HG03064 (cell line): ENCODE data around the gene SLC35G2.
A peak's percentile ranks its signal among the peaks of the same experiment; 100 is the strongest.
"Not testable (repeated sequence)": the region's sequence is repeated elsewhere in the genome, so short reads cannot be mapped to it uniquely, and the experiment has no call there.

Experiments used
- ATAC-seq: cut with Tn5 transposase; IDR thresholded peaks from one replicate; pipeline ENCODE4 v1.9.1; 2021; ENCODE audit warnings: low read depth; ENCODE audit not compliant: unreplicated experiment

The SLC35G2 gene

GRCh38 chr3:136831461-136831860 lies 12.5 kb downstream of the SLC35G2 start:
- no peak for ATAC-seq

- ATAC-seq: no peak
Observed at GRCh38 chr3:136835089-136835812, 16.3 kb downstream of the SLC35G2 start.

GRCh38 chr3:136835813-136836510 lies 17.0 kb downstream of the SLC35G2 start:
- ATAC-seq: no peak

GRCh38 chr3:136836511-136837156 lies 17.7 kb downstream of the SLC35G2 start:
- no peak for ATAC-seq

GRCh38 chr3:136838641-136839555 lies 20.0 kb downstream of the SLC35G2 start:
- ATAC-seq: no peak

GRCh38 chr3:136839556-136839931 lies 20.6 kb downstream of the SLC35G2 start:
- no peak for ATAC-seq

GRCh38 chr3:136840252-136840651 lies 21.3 kb downstream of the SLC35G2 start:
- no peak for ATAC-seq

- no peak for ATAC-seq
Observed at GRCh38 chr3:136842294-136842693, 23.4 kb downstream of the SLC35G2 start.

- ATAC-seq: no peak
Observed at GRCh38 chr3:136844724-136845123, 25.8 kb downstream of the SLC35G2 start.

- ATAC-seq: no peak
Observed at GRCh38 chr3:136852180-136852579, 33.3 kb downstream of the SLC35G2 start.

- no peak for ATAC-seq
Observed at GRCh38 chr3:136856665-136857064, 37.7 kb downstream of the SLC35G2 start.

GRCh38 chr3:136858381-136858780 lies 39.5 kb downstream of the SLC35G2 start:
- no peak for ATAC-seq

GRCh38 chr3:136860541-136860940 lies 41.6 kb downstream of the SLC35G2 start:
- ATAC-seq: no peak

- ATAC-seq: peak; percentile 94
Observed at GRCh38 chr3:136861890-136862616, 43.1 kb downstream of the SLC35G2 start, which contains the start of gene NCK1. Gene NCK1, plus strand, starts transcription at chr3:136862208. Its CDS starts 65,794 bp downstream, at chr3:136928002.

GRCh38 chr3:136862617-136863322 lies 43.8 kb downstream of the SLC35G2 start:
- peak; percentile 13 for ATAC-seq

- no peak for ATAC-seq
Observed at GRCh38 chr3:136869282-136869681, 50.4 kb downstream of the SLC35G2 start.

- ATAC-seq: not testable (repeated sequence)
Observed at GRCh38 chr3:136872258-136872657, 53.3 kb downstream of the SLC35G2 start.

- ATAC-seq: not testable (repeated sequence)
Observed at GRCh38 chr3:136879510-136879909, 60.6 kb downstream of the SLC35G2 start.

GRCh38 chr3:136882571-136882970 lies 63.6 kb downstream of the SLC35G2 start:
- no peak for ATAC-seq
